GM12891 (cell line): ENCODE results near the gene SPRY2.

Experiments used
- POLR2A ChIP-seq: IDR thresholded peaks from 2 replicates; pipeline ENCODE4 v1.6.1; 2011; ENCODE audit warnings: low read depth, low read length, control low read depth
- POLR2AphosphoS5 ChIP-seq: IDR thresholded peaks from 2 replicates; pipeline ENCODE4 v1.6.1; 2011; ENCODE audit warnings: low read depth, low read length, control low read depth

DNA sequence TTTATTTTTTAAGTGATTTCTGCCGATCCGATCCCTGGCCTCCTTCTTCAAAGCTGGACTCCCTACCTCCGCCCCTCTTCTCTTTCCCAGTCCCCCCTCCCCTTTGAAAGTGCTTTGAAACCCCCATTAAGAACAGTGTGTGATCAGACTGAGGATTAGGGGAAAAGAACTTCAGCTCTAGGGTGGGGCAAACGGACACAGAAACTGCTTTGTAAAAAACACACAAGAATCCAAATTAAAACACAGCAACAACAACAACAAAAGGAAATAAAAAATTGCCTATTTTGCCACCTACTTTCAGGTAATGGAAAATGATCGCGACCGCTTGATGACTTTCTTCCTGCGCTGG lies 1.4 kb downstream of the SPRY2 start:
- no peak for TF ChIP-seq POLR2A
- no peak for TF ChIP-seq POLR2AphosphoS5
